ENCODE data around the gene PLCXD3.

- TF ChIP-seq, protein P1, sequence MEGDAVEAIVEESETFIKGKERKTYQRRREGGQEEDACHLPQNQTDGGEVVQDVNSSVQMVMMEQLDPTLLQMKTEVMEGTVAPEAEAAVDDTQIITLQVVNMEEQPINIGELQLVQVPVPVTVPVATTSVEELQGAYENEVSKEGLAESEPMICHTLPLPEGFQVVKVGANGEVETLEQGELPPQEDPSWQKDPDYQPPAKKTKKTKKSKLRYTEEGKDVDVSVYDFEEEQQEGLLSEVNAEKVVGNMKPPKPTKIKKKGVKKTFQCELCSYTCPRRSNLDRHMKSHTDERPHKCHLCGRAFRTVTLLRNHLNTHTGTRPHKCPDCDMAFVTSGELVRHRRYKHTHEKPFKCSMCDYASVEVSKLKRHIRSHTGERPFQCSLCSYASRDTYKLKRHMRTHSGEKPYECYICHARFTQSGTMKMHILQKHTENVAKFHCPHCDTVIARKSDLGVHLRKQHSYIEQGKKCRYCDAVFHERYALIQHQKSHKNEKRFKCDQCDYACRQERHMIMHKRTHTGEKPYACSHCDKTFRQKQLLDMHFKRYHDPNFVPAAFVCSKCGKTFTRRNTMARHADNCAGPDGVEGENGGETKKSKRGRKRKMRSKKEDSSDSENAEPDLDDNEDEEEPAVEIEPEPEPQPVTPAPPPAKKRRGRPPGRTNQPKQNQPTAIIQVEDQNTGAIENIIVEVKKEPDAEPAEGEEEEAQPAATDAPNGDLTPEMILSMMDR (tag by site-specific recombination; IDR thresholded peaks at IDR 0.05), result no peak
- TF ChIP-seq ZNF416 (tag by site-specific recombination; IDR thresholded peaks at IDR 0.05), result no peak
- TF ChIP-seq TCF7L2 (IDR thresholded peaks at IDR 0.05; ENCODE audit: borderline replicate concordance, low read depth, low read length), result no peak
Measured at GRCh38 chr5:41346609-41347008, 163.8 kb downstream of the PLCXD3 start.

All from HEK293 (cell line).